ENCODE measurements around the gene GABBR2. TPM values are rescaled to one million over a fixed set of nuclear protein-coding genes. Genes with fewer than 3 reads are reported as not detected.

GABBR2 gene
- total and polyA plus RNA-seq, 2 of the 8 experiments (the other 6 are each of a cell fraction or from before 2014, with no cell fraction given), result 0.50 to 1.2 TPM

GRCh38 chr9:98708103-98708932, 417 bp downstream of the GABBR2 start:
- Histone ChIP-seq H3K23ac (ENCODE audit: insufficient read length) (no peak overlapping the region), H4K5ac (ENCODE audit: insufficient read length, low read depth, low read length) (no peak overlapping the region), H2BK12ac (ENCODE audit: low read depth, low read length) (no peak overlapping the region), H3K79me2 (ENCODE audit: control insufficient read depth in 1 of 2, insufficient read depth in 2 of 2, low read length in 2 of 2) (no peaks in the 10 kb centered on the region), H3K4ac (replicated peaks; ENCODE audit: insufficient read length, low read depth, low read length) (no peak overlapping the region), H3K4me3 (ENCODE audit: extremely low read depth in 1 of 4, insufficient read depth in 2 of 4, low read depth in 3 of 4, low read length in 4 of 4) (peak overlapping the region; percentile 22 to 61 (median 34); a peak in 7 of 8 replicates), H3K4me2 (ENCODE audit: insufficient read depth in 1 of 2, low read depth in 2 of 2, low read length in 2 of 2) (peak overlapping the region; percentile 38 to 92), H3K27me3 (replicated peaks in 1 of 4; ENCODE audit: control insufficient read depth in 3 of 4, extremely low read depth in 1 of 4, insufficient read depth in 3 of 4, low read length in 3 of 4) (peaks cover 44 to 70% (median 61%) of the 10 kb centered on the region in 4 experiments), H4K91ac (replicated peaks; ENCODE audit: insufficient read length, low read length) (no peak overlapping the region), H4K8ac (ENCODE audit: extremely low read depth, insufficient read depth, low read length) (no peak overlapping the region), H3K23me2 (ENCODE audit: low read depth, low read length) (peaks cover 16% of the 10 kb centered on the region; the same call in 1 of the 2 replicates), H3K9me3 (ENCODE audit: insufficient read depth in 2 of 2, low read depth in 1 of 2, low read length in 1 of 2) (no peaks in the 10 kb centered on the region), H3K4me1 (replicated peaks in 1 of 4; ENCODE audit: control insufficient read depth in 3 of 4, insufficient read depth in 4 of 4, low read length in 3 of 4) (peaks cover 0 to 11% (median 5%) of the 10 kb centered on the region in 4 experiments; a peak in 5 of 7 replicates), H2BK20ac (ENCODE audit: low read length) (no peak overlapping the region), H3K9ac (replicated peaks in 1 of 4; ENCODE audit: extremely low read depth in 1 of 4, low read depth in 3 of 4, low read length in 3 of 4) (peak overlapping the region in 1 of 4 experiments; percentile 66; a peak in 1 of 7 replicates), H3K18ac (ENCODE audit: extremely low read depth, low read length) (no peak overlapping the region), H3K27ac (ENCODE audit: low read depth, low read length) (no peak overlapping the region), H2BK15ac (ENCODE audit: low read length) (no peak overlapping the region), H3K36me3 (ENCODE audit: control insufficient read depth in 2 of 4, insufficient read depth in 4 of 4, low read length in 3 of 4) (peaks cover 0 to 4% (median 0%) of the 10 kb centered on the region in 4 experiments; a peak in 1 of 8 replicates), H2BK120ac (replicated peaks; ENCODE audit: low read depth, low read length) (no peak overlapping the region), H2AFZ (ENCODE audit: low read length) (no peak overlapping the region), H3K56ac (replicated peaks; ENCODE audit: insufficient read length, low read depth, low read length) (no peak overlapping the region), H2BK5ac (ENCODE audit: low read depth, low read length) (no peak overlapping the region), H2AK5ac (ENCODE audit: low read depth, low read length) (no peak overlapping the region), H3K79me1 (ENCODE audit: low read depth, low read length) (no peaks in the 10 kb centered on the region), H4K20me1 (replicated peaks in 1 of 2; ENCODE audit: control insufficient read depth in 1 of 2, insufficient read depth in 2 of 2, low read length in 2 of 2) (peaks cover 0 to 8% of the 10 kb centered on the region in 2 experiments), H3K14ac (ENCODE audit: insufficient read length) (no peak overlapping the region)
- CTCF ChIA-PET (ENCODE audit: partially characterized antibody), result interaction anchor here (0.8 to 2.6 kb wide), 2 partner anchors 67 to 120 kb away, joined by 3 to 15 read pairs; no protein-coding TSS in a partner anchor
- POLR2A ChIA-PET (ENCODE audit: partially characterized antibody), result no interaction called here
- FAIRE-seq (no peak), DNase-seq (ENCODE audit: low read depth in 1 of 2, low spot score in 2 of 2) (peak in 1 of 2 experiments; percentile 59)
- TF ChIP-seq EZH2 (IDR thresholded peaks at IDR 0.05; ENCODE audit: low read depth, low read length, severe bottlenecking) (peak; percentile 40), SUZ12 (IDR thresholded peaks at IDR 0.05; ENCODE audit: low read length) (peak; percentile 18), BACH1 (IDR thresholded peaks at IDR 0.05; ENCODE audit: low read length) (no peak), RBBP5 (IDR thresholded peaks at IDR 0.05; ENCODE audit: borderline replicate concordance, low read depth, low read length) (no peak)
- 10% methylated on average over 52 of the region's 89 CpGs; no CpG with 5 or more reads in 1 of the 2 experiments for WGBS, 2 experiments (ENCODE audit: extremely low coverage in 1 of 2, insufficient coverage in 1 of 2, insufficient read length in 1 of 2, insufficient replicate concordance in 2 of 2, low coverage in 1 of 2, low lambda C conversion rate in 2 of 2, missing lambda C conversion rate in 1 of 2)

All from H1 (cell line).